GF-D8 (cell line): ENCODE results near the gene LIPK.
"Not testable (repeated sequence)": the region's sequence is repeated elsewhere in the genome, so short reads cannot be mapped to it uniquely, and the experiment has no call there.

ENCODE experiments used
- DNase-seq: peaks from one replicate; lab custom pipeline; 2025; lab: John Stamatoyannopoulos, UW

The LIPK gene

GRCh38 chr10:88705958-88706357 lies at the start of gene LIPK:
Gene LIPK, plus strand, starts transcription at chr10:88706249. Its CDS starts 18,295 bp downstream, at chr10:88724544.
- DNase-seq, result no peak

- no peak for DNase-seq
Observed at GRCh38 chr10:88657901-88658300, 48.1 kb upstream of the LIPK start.

DNA sequence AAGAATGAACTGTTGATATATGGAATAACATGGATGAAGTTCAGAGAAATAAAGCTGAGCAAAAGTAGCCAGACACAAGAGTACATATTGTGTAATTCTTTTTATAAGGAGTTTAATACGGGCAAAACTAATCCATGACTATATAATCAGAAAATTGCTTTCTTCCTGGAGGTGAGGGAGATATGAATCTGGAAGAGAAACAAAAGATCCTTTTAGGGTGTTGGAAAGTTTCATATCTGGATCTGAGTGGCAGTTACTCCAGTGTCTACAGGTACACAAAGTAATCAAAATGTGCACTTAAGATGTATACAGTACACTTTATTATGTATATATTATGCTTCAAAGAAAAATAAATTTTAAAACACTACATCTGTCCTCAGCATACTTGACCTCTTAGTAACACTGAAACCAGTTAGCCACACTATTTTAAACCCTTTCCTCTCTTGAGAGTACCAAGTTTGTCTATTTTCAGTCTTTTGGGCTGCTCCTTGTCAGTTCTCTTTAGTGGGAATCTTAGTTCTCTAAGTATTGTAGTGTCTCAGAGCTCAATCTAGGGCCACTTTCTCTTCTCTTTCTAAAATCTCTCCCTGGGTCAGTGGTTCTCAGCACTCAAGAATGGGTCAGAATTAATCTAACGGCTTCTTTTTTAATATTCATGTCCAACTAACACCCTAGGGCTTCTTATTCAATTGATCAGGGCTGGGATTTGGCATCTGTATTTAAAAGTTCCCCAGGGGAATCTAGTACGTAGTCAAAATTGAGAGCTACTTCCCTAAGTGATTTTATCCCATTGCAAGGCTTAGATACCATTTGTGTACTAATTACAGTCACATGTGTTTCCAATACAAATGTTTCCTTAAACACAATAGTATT lies 46.1 kb upstream of the LIPK start:
- DNase-seq, result no peak

- no peak for DNase-seq
Observed at GRCh38 chr10:88660598-88660884, 45.5 kb upstream of the LIPK start.

- no peak for DNase-seq
Observed at GRCh38 chr10:88661018-88661417, 45.0 kb upstream of the LIPK start.

GRCh38 chr10:88661577-88661976 lies 44.5 kb upstream of the LIPK start:
- DNase-seq, result no peak

- DNase-seq, result not testable (repeated sequence)
Observed at GRCh38 chr10:88663153-88663552, 42.9 kb upstream of the LIPK start.

DNA sequence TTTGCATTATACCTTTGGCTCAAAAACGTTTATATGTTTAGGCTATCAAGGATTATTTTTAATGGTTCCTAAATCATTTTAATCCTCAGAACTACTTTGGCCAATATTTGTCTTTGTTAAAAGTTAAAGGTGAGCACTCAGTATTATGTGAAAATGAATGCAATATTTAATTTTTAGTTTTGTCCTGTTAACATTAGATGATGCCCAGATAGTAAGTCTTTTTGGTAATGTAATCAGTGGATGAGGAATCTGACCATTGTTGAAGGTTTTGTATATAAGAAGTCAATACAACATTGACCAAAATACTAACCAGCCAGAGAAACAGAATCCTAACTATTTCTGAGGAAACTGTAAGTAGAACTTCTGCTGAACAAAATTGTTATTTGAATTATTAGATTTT lies 41.9 kb upstream of the LIPK start, which contains the start of gene LIPF:
LIPF (plus strand) TSS at position 301 of the 400 bp plus-strand sequence. CDS start 2,856 bp downstream, outside the sequence.
- no peak for DNase-seq

DNA sequence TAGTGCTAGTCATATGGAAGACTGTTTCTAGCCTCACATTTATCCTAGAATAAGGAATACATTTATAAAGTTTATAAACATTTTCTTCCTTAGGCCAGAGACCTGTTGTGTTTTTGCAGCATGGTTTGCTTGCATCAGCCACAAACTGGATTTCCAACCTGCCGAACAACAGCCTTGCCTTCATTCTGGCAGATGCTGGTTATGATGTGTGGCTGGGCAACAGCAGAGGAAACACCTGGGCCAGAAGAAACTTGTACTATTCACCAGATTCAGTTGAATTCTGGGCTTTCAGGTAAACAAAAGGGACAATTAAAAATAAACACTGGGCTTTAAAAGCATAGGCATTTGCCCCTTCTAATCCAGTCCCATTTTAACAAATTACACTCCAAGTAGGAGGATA lies 37.6 kb upstream of the LIPK start:
- no peak for DNase-seq

GRCh38 chr10:88670497-88670896 lies 35.6 kb upstream of the LIPK start:
- no peak for DNase-seq

GRCh38 chr10:88672041-88672440 lies 34.0 kb upstream of the LIPK start:
- no peak for DNase-seq

DNA sequence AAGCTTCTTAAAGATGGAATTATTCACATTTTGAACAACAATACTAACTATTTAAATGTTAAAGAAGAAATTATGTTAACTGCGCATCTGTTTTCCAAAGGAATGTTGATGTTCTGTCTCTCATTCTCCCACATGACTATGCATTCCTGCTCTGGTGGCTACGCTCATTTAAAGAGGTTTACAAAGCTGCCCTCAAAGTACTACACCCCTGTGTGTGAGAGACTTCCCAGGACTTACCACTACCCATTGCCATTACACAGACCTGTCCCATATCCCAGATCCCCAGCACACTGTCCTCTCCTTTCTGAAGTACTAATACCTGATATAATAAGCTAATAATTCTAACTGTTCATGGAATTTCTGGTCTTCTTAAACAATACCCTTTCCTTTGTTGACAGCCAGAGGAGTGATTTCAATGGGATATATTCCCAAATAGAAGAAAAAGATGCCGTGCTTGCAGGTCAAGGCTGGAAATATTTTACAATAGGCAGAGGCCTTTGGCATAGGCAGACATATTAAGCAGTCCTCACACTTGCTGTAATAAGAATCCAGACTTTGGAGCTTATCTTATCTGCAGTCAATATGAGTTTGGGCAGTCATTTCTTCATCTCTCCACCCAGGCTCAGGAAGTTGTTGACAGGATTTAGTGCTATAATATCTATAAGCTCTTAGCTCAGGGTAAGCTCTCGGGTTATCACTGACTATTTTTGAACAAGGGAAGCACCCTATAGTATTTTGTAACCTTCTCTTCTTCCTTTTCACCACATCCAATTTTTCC lies 29.6 kb upstream of the LIPK start:
- no peak for DNase-seq

DNA sequence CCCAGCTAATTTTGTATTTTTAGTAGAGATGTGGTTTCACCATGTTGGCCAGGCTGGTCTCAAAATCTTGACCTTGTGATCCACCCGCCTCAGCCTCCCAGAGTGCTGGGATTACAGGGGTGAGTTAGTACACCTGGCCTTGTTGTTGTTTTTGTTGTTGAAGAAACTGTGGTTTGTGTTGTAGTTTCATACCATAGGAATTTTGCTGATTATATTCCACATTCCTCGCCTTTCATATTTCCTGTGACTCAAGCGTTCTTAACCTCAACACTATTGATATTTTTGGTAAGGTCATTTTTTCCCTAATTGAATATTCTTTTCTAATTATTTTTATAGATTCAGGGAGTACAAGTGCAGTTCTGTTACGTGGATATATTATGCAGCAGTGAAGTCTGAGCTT lies 25.1 kb upstream of the LIPK start:
- no peak for DNase-seq

GRCh38 chr10:88682491-88682890 lies 23.6 kb upstream of the LIPK start:
- DNase-seq, result no peak

DNA sequence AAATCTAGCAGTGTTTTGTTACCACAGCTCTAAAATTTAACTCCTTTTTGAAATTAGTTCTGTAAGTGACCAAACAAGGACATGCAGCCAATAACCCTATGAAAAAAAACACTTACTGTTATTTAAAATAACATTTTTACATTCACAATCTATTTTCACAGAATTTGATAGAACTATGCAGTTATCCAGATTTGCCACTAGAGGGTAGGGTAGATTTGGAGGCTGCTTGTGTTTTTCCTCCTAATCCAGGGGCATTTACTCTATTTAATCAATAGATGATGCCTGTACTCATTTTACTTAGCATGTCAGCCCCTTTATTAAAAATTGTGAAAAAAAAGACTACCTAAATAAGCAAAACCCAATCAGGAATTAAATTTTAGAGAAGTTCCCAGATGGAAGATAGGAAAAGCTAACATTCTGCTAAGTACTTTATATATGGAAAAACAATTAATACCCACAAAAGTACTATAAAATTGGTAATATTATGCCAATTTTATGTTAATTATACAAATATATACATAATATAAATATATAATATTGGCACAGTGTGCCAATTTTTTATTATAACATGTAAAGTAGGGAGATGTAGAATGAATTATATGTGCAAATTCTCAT lies 18.1 kb upstream of the LIPK start:
- DNase-seq, result no peak

DNA sequence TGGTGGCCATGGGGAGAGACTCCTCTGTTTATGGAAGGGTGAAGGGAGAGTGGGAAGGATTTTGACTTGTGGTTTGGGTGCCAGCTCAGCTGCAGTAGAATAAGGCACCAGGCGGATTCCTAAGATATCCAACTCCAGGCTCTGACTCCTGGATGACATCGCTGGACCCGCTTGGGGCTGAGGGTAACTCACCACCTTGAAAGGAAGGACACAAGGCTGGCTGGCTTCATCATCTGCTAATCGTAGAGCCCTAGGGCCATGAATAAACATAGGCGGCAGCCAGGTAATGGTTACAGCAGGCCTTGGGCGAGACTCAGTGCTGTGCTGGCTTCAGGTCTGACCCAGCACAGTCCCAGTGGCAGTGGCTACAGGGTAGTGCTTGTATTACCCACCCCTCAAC lies 16.7 kb upstream of the LIPK start:
- DNase-seq, result no peak

- DNase-seq, result no peak
Observed at GRCh38 chr10:88693392-88694020, 12.5 kb upstream of the LIPK start.

GRCh38 chr10:88702848-88703597 lies 3.0 kb upstream of the LIPK start:
- no peak for DNase-seq

- no peak for DNase-seq
Observed at GRCh38 chr10:88707429-88708155, 1.5 kb downstream of the LIPK start.

- not testable (repeated sequence) for DNase-seq
Observed at GRCh38 chr10:88709361-88709760, 3.3 kb downstream of the LIPK start.

GRCh38 chr10:88715517-88715916 lies 9.5 kb downstream of the LIPK start:
- no peak for DNase-seq
